NCI-H446 (cell line): Measurements from ENCODE around the gene CRCP.
"Not testable (repeated sequence)": the region's sequence is repeated elsewhere in the genome, so short reads cannot be mapped to it uniquely, and the experiment has no call there.

Source experiments
- DNase-seq, 2 experiments: peaks; one replicate each; lab custom pipeline; 2025; lab: John Stamatoyannopoulos, UW

CRCP gene

GRCh38 chr7:66156035-66156434 is 41.4 kb downstream of the CRCP start:
- DNase-seq = not testable (repeated sequence)

- DNase-seq = no peak
Measured at GRCh38 chr7:66157060-66157459, 42.4 kb downstream of the CRCP start.

GRCh38 chr7:66162622-66163021 is 48.0 kb downstream of the CRCP start:
- no peak for DNase-seq

- DNase-seq = no peak
Measured at GRCh38 chr7:66163186-66163610, 48.6 kb downstream of the CRCP start.

- DNase-seq = no peak
Measured at GRCh38 chr7:66164356-66164755, 49.7 kb downstream of the CRCP start.

GRCh38 chr7:66167773-66168387 is 53.2 kb downstream of the CRCP start:
- DNase-seq = no peak

GRCh38 chr7:66169616-66170015 is 55.0 kb downstream of the CRCP start:
- no peak for DNase-seq

GRCh38 chr7:66170309-66171231 is 55.9 kb downstream of the CRCP start:
- DNase-seq = no peak

GRCh38 chr7:66172536-66173401 is 58.1 kb downstream of the CRCP start:
- DNase-seq = peak; percentile 44 to 72

GRCh38 chr7:66173856-66174255 is 59.2 kb downstream of the CRCP start:
- no peak for DNase-seq

- not testable (repeated sequence) for DNase-seq
Measured at GRCh38 chr7:66175006-66175405, 60.4 kb downstream of the CRCP start.

- DNase-seq = no peak
Measured at GRCh38 chr7:66176914-66177313, 62.3 kb downstream of the CRCP start.

- no peak for DNase-seq
Measured at GRCh38 chr7:66178258-66178657, 63.6 kb downstream of the CRCP start.

GRCh38 chr7:66181329-66181728 is 66.7 kb downstream of the CRCP start:
- no peak for DNase-seq

GRCh38 chr7:66181845-66182244 is 67.2 kb downstream of the CRCP start:
- DNase-seq = no peak

- no peak for DNase-seq
Measured at GRCh38 chr7:66182920-66183319, 68.3 kb downstream of the CRCP start.

- no peak for DNase-seq
Measured at GRCh38 chr7:66183700-66184099, 69.1 kb downstream of the CRCP start.

GRCh38 chr7:66185680-66186187 is 71.1 kb downstream of the CRCP start:
- DNase-seq = no peak

GRCh38 chr7:66186991-66187390 is 72.3 kb downstream of the CRCP start:
- DNase-seq = no peak

GRCh38 chr7:66187905-66188304 is 73.3 kb downstream of the CRCP start:
- DNase-seq = no peak

GRCh38 chr7:66188645-66189044 is 74.0 kb downstream of the CRCP start:
- no peak for DNase-seq
